Breast epithelium (tissue), 4 donors: ENCODE measurements around the gene ASB2. TPM values are rescaled to one million over a fixed set of nuclear protein-coding genes. Genes with fewer than 3 reads are reported as not detected.

ENCODE experiments used
- DNase-seq, 2 donors: peaks; one replicate each; pipeline ENCODE4 v3.0.0-alpha.2; 2019; ENCODE audit warnings: low spot score in 2 of 2
- H3K27ac ChIP-seq, 2 donors: fragments of 200-600 bp; sonication (generic) in 1 of 2; one replicate each; pipeline ENCODE4 v1.5.1; 2016 to 2019; ENCODE audit warnings: mild to moderate bottlenecking in 1 of 2
- H3K27me3 ChIP-seq, 2 donors: fragments of 200-600 bp; sonication (generic) in 1 of 2; one replicate each; pipeline versions ENCODE4 v1.5.1 to v1.6.0; 2017 to 2019; ENCODE audit warnings: control low read depth in 1 of 2, mild to moderate bottlenecking in 1 of 2
- H3K36me3 ChIP-seq: fragments of 200-600 bp; one replicate; pipeline ENCODE4 v1.5.1; 2019
- H3K4me1 ChIP-seq, 2 donors: fragments of 200-600 bp; sonication (generic); one replicate each; pipeline ENCODE4 v1.5.1; 2016 to 2019; ENCODE audit warnings: control low read depth in 1 of 2
- H3K4me3 ChIP-seq, 3 donors: fragments of 200-600 bp; sonication (generic); 1 replicate in 2 of 3; 2 replicates in 1 of 3; pipeline ENCODE4 v1.5.1; 2016 to 2019; ENCODE audit warnings: mild to moderate bottlenecking in 3 of 3, moderate library complexity in 2 of 3
- H3K9me3 ChIP-seq, 2 donors: fragments of 200-600 bp; sonication (generic) in 1 of 2; one replicate each; pipeline ENCODE4 v1.5.1; 2016 to 2019; ENCODE audit warnings: control low read depth in 1 of 2
- CTCF ChIP-seq, 3 donors: fragments of 450-650 bp; IDR thresholded peaks; one replicate each; pipeline ENCODE4 v1.5.1; 2016 to 2017; ENCODE audit warnings: antibody characterized with exemption in 3 of 3, mild to moderate bottlenecking in 3 of 3, moderate library complexity in 3 of 3
- POLR2A ChIP-seq: fragments of 450-650 bp; IDR thresholded peaks from one replicate; pipeline ENCODE4 v1.6.1; 2016; ENCODE audit warnings: antibody characterized with exemption, mild to moderate bottlenecking, moderate library complexity
- POLR2AphosphoS5 ChIP-seq, 3 donors: sonication (generic); formaldehyde crosslinking; IDR thresholded peaks; one replicate each; pipeline ENCODE4 v1.6.1; 2017; ENCODE audit warnings: antibody characterized with exemption in 3 of 3
- intact Hi-C: fragments of 100-400 bp; cut with DNase I; formaldehyde crosslinking; loops from one replicate; pipeline ENCODE4 v1.15.1; 2023; ENCODE audit warnings: low total_unique reads
- total RNA-seq, 3 donors: library from RNA; depleted of rRNA; stranded (reverse); fragments of >200 nt; gene quantifications; one replicate each; pipeline ENCODE4 v1.1.0, GENCODE V29; 2016

The ASB2 gene
- total RNA-seq, 3 donors from 2014 or later, result 1.3 to 2.0 TPM; not detected in 1

GRCh38 chr14:93981316-93982229 lies 5.2 kb upstream of the ASB2 start:
- DNase-seq, result no peak
- intact Hi-C loops, result no loop called here
- Histone ChIP-seq H3K9me3 (no peaks in the 10 kb centered on the region), H3K36me3 (no peaks in the 10 kb centered on the region), H3K27me3 (no peaks in the 10 kb centered on the region), H3K27ac (peak overlapping the region in 1 of 2 donors; percentile 25), H3K4me3 (no peak overlapping the region), H3K4me1 (peaks cover 0 to 5% of the 10 kb centered on the region in 2 donors)
- no peak for TF ChIP-seq POLR2AphosphoS5 (IDR thresholded peaks at IDR 0.05)
- no peak for TF ChIP-seq POLR2A
- no peak for TF ChIP-seq CTCF (IDR thresholded peaks at IDR 0.05)

- no peak for DNase-seq
- Histone ChIP-seq H3K4me1 (peaks cover 0 to 5% of the 10 kb centered on the region in 2 donors), H3K9me3 (no peaks in the 10 kb centered on the region), H3K36me3 (no peaks in the 10 kb centered on the region), H3K27ac (no peak overlapping the region), H3K27me3 (no peaks in the 10 kb centered on the region), H3K4me3 (no peak overlapping the region)
- TF ChIP-seq CTCF (IDR thresholded peaks at IDR 0.05) (no peak), POLR2A (no peak), POLR2AphosphoS5 (IDR thresholded peaks at IDR 0.05) (no peak)
- intact Hi-C loops, result no loop called here
These were observed 4.3 kb upstream of the ASB2 start for GRCh38 chr14:93980456-93981201.

- H3K4me3 ChIP-seq, result no peak overlapping the region
- H3K27ac ChIP-seq, result no peak overlapping the region
- H3K4me1 ChIP-seq, result peaks cover 0 to 5% of the 10 kb centered on the region in 2 donors
- no peaks in the 10 kb centered on the region for H3K27me3 ChIP-seq
- DNase-seq, result no peak
- no peaks in the 10 kb centered on the region for H3K36me3 ChIP-seq
- H3K9me3 ChIP-seq, result no peaks in the 10 kb centered on the region
- TF ChIP-seq POLR2A (no peak), POLR2AphosphoS5 (IDR thresholded peaks at IDR 0.05) (no peak)
- intact Hi-C loops, result no loop called here
These were observed 2.4 kb upstream of the ASB2 start for GRCh38 chr14:93978735-93979134.

- Histone ChIP-seq H3K9me3 (no peaks in the 10 kb centered on the region), H3K27me3 (no peaks in the 10 kb centered on the region), H3K4me1 (peaks cover 0 to 5% of the 10 kb centered on the region in 2 donors), H3K4me3 (no peak overlapping the region), H3K27ac (no peak overlapping the region), H3K36me3 (no peaks in the 10 kb centered on the region)
- intact Hi-C loops, result no loop called here
- DNase-seq, result no peak
- TF ChIP-seq POLR2AphosphoS5 (IDR thresholded peaks at IDR 0.05), result no peak
- TF ChIP-seq CTCF (IDR thresholded peaks at IDR 0.05), result no peak
- no peak for TF ChIP-seq POLR2A
These were observed 1.6 kb upstream of the ASB2 start for GRCh38 chr14:93977790-93978581.

GRCh38 chr14:93977171-93977570 lies 801 bp upstream of the ASB2 start:
- H3K27ac ChIP-seq, result peak overlapping the region in 1 of 2 donors; percentile 61
- no peaks in the 10 kb centered on the region for H3K36me3 ChIP-seq
- H3K9me3 ChIP-seq, result no peaks in the 10 kb centered on the region
- intact Hi-C loops, result no loop called here
- TF ChIP-seq CTCF (IDR thresholded peaks at IDR 0.05), result no peak
- no peak for TF ChIP-seq POLR2A
- TF ChIP-seq POLR2AphosphoS5 (IDR thresholded peaks at IDR 0.05), result no peak
- H3K4me3 ChIP-seq, result no peak overlapping the region
- DNase-seq, result no peak
- H3K27me3 ChIP-seq, result no peaks in the 10 kb centered on the region
- H3K4me1 ChIP-seq, result peaks cover 0 to 5% of the 10 kb centered on the region in 2 donors
